HAP-1 (cell line): ENCODE data around the gene ATP6V1F.
A peak's percentile ranks its signal among the peaks of the same experiment; 100 is the strongest.

Experiments
- DNase-seq, 2 experiments: peaks; one replicate each; pipeline ENCODE4 v3.0.0-alpha.2; 2016 to 2020; ENCODE audit warnings: low spot score in 2 of 2
- H3K27me3 ChIP-seq: fragments of 250-450 bp; sonication (Bioruptor Pico); 2 replicates; pipeline ENCODE4 v1.5.1; 2020; ENCODE audit warnings: low read depth, mild to moderate bottlenecking, moderate library complexity
- H3K36me3 ChIP-seq: fragments of 250-450 bp; sonication (Bioruptor Pico); replicated peaks from 2 replicates; pipeline ENCODE4 v1.5.1; 2020; ENCODE audit warnings: mild to moderate bottlenecking
- H3K4me1 ChIP-seq: fragments of 250-450 bp; sonication (Bioruptor Pico); 2 replicates; pipeline ENCODE4 v1.5.1; 2020; ENCODE audit warnings: mild to moderate bottlenecking
- H3K4me3 ChIP-seq: fragments of 250-450 bp; sonication (Bioruptor Pico); 2 replicates; pipeline ENCODE4 v1.5.1; 2020; ENCODE audit warnings: mild to moderate bottlenecking, moderate library complexity
- H3K9me3 ChIP-seq: fragments of 250-450 bp; sonication (Bioruptor Pico); 2 replicates; pipeline ENCODE4 v1.5.1; 2020; ENCODE audit warnings: mild to moderate bottlenecking, moderate library complexity
- in situ Hi-C: fragments of 300-500 bp; cut with MboI; formaldehyde crosslinking; loops from 3 replicates; pipeline ENCODE4 v1.14.3; 2020; ENCODE audit warnings: low sequenced_read_pairs, inconsistent platforms, mixed read lengths

The ATP6V1F gene

DNA sequence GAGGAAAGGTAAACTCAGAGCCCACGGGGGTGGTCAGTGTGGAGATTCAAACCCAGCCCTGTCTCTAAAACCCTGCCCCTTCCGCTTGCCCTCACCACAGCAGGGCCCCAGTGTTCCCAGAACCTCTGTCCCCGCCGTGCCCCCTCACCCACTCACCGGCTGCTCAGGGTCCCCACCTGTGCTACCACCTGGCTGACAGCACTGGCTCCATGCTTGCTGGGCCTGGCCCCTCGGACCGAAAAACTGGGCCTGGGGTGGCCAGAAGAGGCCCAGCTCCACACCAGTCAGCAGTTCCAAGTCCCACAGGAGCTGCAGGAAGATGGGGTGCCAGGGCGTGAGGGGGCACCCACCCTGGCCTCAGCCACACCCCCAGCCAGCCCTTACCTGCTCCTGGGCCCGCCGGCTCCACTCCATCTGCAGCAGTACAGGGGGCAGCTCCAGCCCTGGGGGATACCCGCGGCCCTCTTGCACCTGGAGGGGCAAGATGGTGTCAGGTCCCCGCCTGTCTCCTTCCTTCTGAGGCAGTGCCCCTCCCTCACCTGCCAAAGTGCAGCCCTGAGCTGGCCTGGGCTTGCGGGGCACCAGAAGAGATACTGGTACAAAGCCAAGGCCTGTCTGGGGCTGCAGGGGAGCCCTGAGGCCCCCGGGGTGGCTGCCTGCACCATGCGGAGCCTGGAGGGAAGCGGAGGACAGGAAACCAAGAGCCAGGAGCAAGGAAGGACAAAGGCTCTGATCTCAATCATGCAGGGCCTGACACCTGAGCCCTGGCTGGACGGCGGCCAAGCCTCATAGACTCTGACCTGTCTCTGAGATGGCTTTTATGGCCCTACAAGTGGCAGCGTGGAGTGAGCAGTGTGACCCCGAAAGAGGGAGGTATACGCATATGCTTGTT, 11.7 kb downstream of the ATP6V1F start:
- in situ Hi-C loops, result loop anchor here (5.0 kb wide), 1 partner anchor 267 kb away; no protein-coding TSS in a partner anchor
- Histone ChIP-seq H3K27me3 (no peaks in the 10 kb centered on the region), H3K9me3 (no peaks in the 10 kb centered on the region), H3K4me3 (no peak overlapping the region), H3K36me3 (no peaks in the 10 kb centered on the region), H3K4me1 (peaks cover 5% of the 10 kb centered on the region; the same call in 1 of the 2 replicates)
- no peak for DNase-seq

DNA sequence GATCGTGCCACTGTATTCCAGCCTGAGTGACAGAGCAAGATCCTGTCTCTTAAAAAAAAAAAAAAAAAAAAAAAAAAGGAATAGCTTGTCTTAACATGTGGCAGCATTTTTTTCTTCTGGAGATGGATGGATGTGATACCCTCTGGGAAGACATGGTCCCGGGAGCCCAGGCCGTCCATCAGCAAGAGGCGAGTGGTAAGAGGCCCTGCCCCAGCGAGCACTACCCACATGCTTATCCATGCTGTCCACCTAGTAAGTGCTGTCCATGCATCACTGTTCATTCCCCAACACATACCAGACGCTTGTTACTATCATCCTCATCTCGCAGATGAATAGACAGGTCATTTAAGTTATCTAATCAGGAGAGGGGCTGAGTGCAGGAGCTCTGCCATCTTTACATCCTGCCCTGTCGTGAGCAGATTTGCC, 12.9 kb downstream of the ATP6V1F start:
- H3K4me1 ChIP-seq, result peaks cover 3% of the 10 kb centered on the region; the same call in 1 of the 2 replicates
- no peak for DNase-seq
- in situ Hi-C loops, result loop anchor here (5.0 kb wide), 1 partner anchor 268 kb away; no protein-coding TSS in a partner anchor
- no peaks in the 10 kb centered on the region for H3K9me3 ChIP-seq
- no peaks in the 10 kb centered on the region for H3K27me3 ChIP-seq
- no peak overlapping the region for H3K4me3 ChIP-seq
- no peaks in the 10 kb centered on the region for H3K36me3 ChIP-seq

DNA sequence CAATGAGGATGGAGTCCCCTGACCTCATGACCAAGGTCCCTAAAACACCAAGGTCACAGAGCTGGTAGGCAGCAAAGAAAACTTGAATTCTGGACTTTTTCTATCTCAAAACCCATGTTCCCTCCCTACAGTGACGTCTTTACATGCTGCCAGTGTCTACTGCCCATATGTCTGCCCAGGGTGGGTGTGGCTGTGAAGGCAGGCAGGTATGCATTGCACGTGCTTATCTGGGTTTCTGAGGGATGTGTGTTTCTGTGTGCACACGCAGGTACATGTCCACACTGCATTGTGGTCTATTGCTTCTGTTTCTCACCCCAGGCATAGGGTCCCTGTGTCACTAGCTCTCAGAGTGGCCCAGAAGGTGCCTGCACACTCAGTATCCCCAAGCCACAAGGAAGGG, 13.5 kb downstream of the ATP6V1F start:
- H3K36me3 ChIP-seq, result no peaks in the 10 kb centered on the region
- no peaks in the 10 kb centered on the region for H3K27me3 ChIP-seq
- no peak overlapping the region for H3K4me3 ChIP-seq
- DNase-seq, result no peak
- in situ Hi-C loops, result loop anchor here (5.0 kb wide), 1 partner anchor 269 kb away; no protein-coding TSS in a partner anchor
- H3K4me1 ChIP-seq, result peaks cover 3% of the 10 kb centered on the region; the same call in 1 of the 2 replicates
- no peaks in the 10 kb centered on the region for H3K9me3 ChIP-seq

DNA sequence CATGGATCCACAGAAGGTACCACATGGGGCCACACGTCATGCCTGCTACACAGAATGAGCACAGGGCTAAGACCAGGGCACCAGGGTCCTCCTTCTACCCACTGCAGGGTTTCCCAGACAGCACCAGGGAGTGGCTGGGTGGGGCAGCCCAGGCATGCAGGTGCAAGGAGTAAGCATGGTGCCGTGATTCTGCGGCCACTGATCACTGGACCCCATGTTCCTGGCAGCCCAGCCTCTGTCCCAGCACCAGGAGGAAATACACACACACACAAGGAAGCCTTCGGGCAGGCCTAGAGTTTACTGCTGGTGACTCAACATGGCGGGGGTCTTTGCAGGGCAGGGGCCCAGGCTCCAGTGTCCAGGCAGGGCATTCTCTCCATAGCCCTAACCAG, 13.9 kb downstream of the ATP6V1F start:
- H3K36me3 ChIP-seq, result no peaks in the 10 kb centered on the region
- in situ Hi-C loops, result loop anchor here (5.0 kb wide), 1 partner anchor 269 kb away; no protein-coding TSS in a partner anchor
- H3K4me3 ChIP-seq, result no peak overlapping the region
- H3K9me3 ChIP-seq, result no peaks in the 10 kb centered on the region
- no peak for DNase-seq
- H3K27me3 ChIP-seq, result no peaks in the 10 kb centered on the region
- H3K4me1 ChIP-seq, result peaks cover 3% of the 10 kb centered on the region; the same call in 1 of the 2 replicates

DNA sequence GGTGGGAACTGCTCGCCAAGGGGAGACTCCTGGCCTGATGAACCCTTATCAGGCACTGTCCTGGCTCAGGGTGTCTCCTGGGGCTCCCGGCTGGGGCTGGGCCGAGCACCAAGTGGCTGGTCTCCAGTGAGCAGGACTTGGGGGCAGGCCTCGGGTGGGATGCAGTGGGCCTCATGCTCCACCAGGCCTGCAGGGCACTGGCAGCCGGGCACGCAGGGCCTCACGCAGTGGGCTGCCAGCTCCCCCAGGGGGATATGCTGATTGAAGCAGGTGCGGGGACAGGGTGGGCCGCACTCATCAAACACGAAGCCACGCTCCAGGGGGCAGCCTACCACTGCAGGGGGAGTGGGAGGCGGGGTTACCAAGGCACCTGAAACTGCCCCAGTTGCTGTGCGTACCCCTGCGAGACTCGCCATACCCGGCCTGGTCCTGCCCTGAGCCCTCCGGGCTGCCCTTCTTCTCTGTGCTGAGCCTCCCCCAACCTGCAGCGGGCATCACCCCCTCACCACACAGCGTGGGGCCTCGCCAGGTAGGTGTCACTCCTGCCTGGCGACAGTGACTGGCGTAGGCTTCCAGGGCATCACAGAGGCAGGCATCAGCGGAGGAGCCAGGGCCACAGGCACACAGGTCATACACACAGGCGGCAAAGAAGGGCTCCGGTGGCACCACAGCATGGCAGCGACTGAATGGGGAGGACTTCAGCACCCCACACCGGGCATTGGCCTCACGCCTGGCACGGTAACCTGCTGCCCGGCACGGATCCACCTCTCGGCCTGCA, 14.5 kb downstream of the ATP6V1F start:
- Histone ChIP-seq H3K27me3 (no peaks in the 10 kb centered on the region), H3K4me3 (no peak overlapping the region), H3K4me1 (no peaks in the 10 kb centered on the region; the same call in 1 of the 2 replicates), H3K36me3 (no peaks in the 10 kb centered on the region), H3K9me3 (no peaks in the 10 kb centered on the region)
- in situ Hi-C loops, result loop anchor here (5.0 kb wide), 1 partner anchor 270 kb away; no protein-coding TSS in a partner anchor
- DNase-seq, result no peak

- DNase-seq, result no peak
- no peaks in the 10 kb centered on the region for H3K27me3 ChIP-seq
- H3K4me1 ChIP-seq, result no peaks in the 10 kb centered on the region
- in situ Hi-C loops, result loop anchor here (5.0 kb wide), 1 partner anchor 270 kb away; no protein-coding TSS in a partner anchor
- no peaks in the 10 kb centered on the region for H3K36me3 ChIP-seq
- no peaks in the 10 kb centered on the region for H3K9me3 ChIP-seq
- no peak overlapping the region for H3K4me3 ChIP-seq
Measured at GRCh38 chr7:128877756-128878120, 15.1 kb downstream of the ATP6V1F start.

DNA sequence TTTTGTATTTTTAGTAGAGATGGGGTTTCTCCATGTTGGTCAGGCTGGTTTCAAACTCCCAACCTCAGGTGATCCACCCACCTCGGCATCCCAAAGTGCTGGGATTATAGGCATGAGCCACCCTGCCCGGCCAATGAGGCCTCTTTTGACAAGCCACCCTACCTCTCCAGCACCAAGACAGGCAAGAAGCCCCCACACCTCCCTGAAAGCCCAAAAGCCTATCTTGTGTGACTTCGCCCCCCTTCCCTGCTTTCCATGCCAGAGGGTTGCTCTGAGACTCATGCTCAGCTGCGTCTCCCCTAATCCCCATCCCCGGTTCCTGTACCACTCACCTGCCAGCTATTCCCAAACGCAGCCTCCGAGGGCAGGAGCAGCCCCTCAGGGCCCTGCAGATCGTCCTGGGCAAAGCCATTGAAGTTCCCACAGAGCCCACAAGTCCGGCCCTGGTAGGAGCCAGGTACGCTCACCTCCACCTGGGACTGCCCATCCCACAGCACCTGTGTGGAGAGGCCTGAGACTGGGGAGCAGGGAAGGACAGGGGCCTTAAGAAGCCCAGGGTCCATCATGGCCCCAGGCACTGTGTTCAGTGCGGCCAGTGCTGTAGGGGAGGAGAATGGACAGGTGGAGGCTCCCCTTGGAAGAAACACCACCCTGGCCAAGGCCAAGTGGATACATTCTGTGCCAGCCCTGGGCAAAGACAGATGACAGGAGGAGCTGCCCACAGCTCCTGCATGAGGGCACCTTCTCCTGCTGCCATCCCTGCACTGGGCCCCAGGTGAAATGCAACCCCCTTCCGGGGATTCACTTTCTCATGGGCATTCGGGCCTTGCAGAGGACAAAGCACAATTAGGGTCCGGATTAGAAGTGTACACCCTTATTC, 15.8 kb downstream of the ATP6V1F start:
- H3K27me3 ChIP-seq, result no peaks in the 10 kb centered on the region
- H3K9me3 ChIP-seq, result no peaks in the 10 kb centered on the region
- no peak for DNase-seq
- no peaks in the 10 kb centered on the region for H3K36me3 ChIP-seq
- in situ Hi-C loops, result loop anchor here (5.0 kb wide), 1 partner anchor 271 kb away; no protein-coding TSS in a partner anchor
- H3K4me1 ChIP-seq, result no peaks in the 10 kb centered on the region
- no peak overlapping the region for H3K4me3 ChIP-seq

GRCh38 chr7:128879461-128879938, 16.8 kb downstream of the ATP6V1F start:
- Histone ChIP-seq H3K4me3 (no peak overlapping the region), H3K4me1 (no peaks in the 10 kb centered on the region)
- in situ Hi-C loops, result loop anchor here (5.0 kb wide), 1 partner anchor 272 kb away; no protein-coding TSS in a partner anchor

GRCh38 chr7:128879939-128880746, 17.5 kb downstream of the ATP6V1F start:
- Histone ChIP-seq H3K9me3 (no peaks in the 10 kb centered on the region), H3K36me3 (no peaks in the 10 kb centered on the region), H3K27me3 (no peaks in the 10 kb centered on the region), H3K4me3 (no peak overlapping the region), H3K4me1 (no peaks in the 10 kb centered on the region)
- in situ Hi-C loops, result loop anchor here (5.0 kb wide), 1 partner anchor 273 kb away; no protein-coding TSS in a partner anchor
- peak; percentile 51 to 78 for DNase-seq

More at GRCh38 chr7:128879461-128879938, 16.8 kb downstream of the ATP6V1F start:
- DNase-seq, result no peak
- Histone ChIP-seq H3K27me3 (no peaks in the 10 kb centered on the region), H3K36me3 (no peaks in the 10 kb centered on the region), H3K9me3 (no peaks in the 10 kb centered on the region)

DNA sequence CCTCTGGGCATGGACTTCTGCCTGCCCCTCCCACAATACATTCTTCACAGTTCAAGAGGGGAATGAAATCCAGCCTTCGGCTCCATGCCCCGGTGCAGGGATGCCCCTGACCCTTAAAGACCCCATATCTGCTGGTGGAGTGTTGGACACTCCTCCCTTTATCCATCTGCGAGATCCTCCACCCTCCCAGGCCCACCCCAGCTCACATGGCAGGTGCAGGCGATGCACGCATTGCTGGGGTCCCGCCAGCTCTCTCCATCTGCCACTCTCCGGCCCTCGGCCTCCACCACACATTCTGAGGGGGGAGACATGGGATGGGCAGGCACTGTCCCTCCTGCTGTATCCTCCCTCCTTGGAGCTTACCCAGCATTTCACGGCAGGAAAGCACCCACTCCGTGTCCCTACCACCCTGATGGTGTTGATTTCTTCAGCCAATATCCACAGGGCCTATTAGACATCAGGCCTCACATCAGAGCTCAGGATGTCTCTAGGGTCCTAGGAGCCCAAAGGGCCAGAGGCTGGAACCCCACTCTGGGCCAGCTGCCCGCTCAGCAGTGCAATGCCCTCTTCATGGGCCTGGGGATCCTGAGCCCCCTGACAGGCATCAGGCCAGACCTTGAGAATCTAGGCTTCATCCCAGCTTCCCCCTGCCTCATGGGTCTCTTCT, 18.3 kb downstream of the ATP6V1F start:
- Histone ChIP-seq H3K9me3 (no peaks in the 10 kb centered on the region), H3K36me3 (no peaks in the 10 kb centered on the region), H3K27me3 (no peaks in the 10 kb centered on the region), H3K4me3 (no peak overlapping the region), H3K4me1 (no peaks in the 10 kb centered on the region)
- DNase-seq, result no peak
- in situ Hi-C loops, result no loop called here

DNA sequence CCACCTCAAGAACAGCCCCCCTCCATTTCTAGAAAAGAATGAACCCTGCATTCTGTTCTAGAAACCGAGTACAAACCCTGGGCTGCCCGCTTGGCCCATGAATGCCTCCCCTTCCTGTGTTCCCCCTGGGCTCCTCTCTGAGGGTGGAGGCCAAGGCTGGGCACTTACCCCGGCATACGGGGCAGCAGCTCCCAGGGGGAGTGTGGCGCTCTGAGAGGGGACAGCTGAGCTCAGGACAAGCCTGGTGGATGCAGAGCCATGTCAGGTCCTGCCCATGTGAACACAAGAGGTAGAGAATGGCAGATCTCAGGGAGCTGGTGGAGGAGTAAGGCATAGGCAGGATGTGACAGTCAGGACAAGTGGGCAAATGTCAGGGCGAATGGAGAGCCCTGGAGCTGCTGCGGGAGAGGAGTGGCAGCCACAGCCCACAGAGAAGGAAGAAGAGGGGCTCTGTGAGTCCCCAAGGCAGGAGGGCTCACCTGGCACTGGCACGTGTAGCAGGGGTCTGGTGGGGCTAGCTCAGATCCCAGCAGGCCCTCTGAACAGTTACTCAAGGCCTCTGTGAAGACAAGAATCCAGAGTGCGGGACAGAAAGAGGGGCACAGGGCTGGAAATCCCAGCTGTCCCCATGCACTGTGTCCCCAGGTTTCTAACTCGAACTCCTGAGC, 18.9 kb downstream of the ATP6V1F start:
- Histone ChIP-seq H3K4me1 (no peaks in the 10 kb centered on the region), H3K9me3 (no peaks in the 10 kb centered on the region), H3K36me3 (no peaks in the 10 kb centered on the region), H3K4me3 (no peak overlapping the region), H3K27me3 (no peaks in the 10 kb centered on the region)
- in situ Hi-C loops, result no loop called here
- DNase-seq, result no peak
